Liver (tissue), 3 donors: ENCODE measurements around the gene LRRC47.

Source experiments
- ATF3 ChIP-seq: IDR thresholded peaks from 2 replicates; pipeline ENCODE4 v1.6.1; 2016; ENCODE audit warnings: antibody characterized with exemption
- GABPA ChIP-seq, 2 donors: IDR thresholded peaks in 1 of 2; conservative IDR thresholded peaks in 1 of 2; 2 replicates each; pipeline ENCODE4 v1.6.1; 2016; ENCODE audit warnings: antibody characterized with exemption in 2 of 2, mild to moderate bottlenecking in 1 of 2, moderate library complexity in 1 of 2
- HNF4G ChIP-seq: IDR thresholded peaks from 2 replicates; pipeline ENCODE4 v1.6.1; 2016; ENCODE audit warnings: antibody characterized with exemption
- JUND ChIP-seq, 2 donors: IDR thresholded peaks; 2 replicates each; pipeline ENCODE4 v1.6.1; 2016; ENCODE audit warnings: antibody characterized with exemption in 2 of 2
- REST ChIP-seq: IDR thresholded peaks from 2 replicates; pipeline ENCODE4 v1.6.1; 2016; ENCODE audit warnings: antibody characterized with exemption, mild to moderate bottlenecking
- SP1 ChIP-seq: IDR thresholded peaks from 2 replicates; pipeline ENCODE4 v1.6.1; 2018; ENCODE audit warnings: antibody characterized with exemption, mild to moderate bottlenecking
- TAF1 ChIP-seq: conservative IDR thresholded peaks from 2 replicates; pipeline ENCODE4 v1.6.1; 2016; ENCODE audit warnings: antibody characterized with exemption, mild to moderate bottlenecking
- YY1 ChIP-seq: IDR thresholded peaks from 2 replicates; pipeline ENCODE4 v1.6.1; 2016; ENCODE audit warnings: antibody characterized with exemption, mild to moderate bottlenecking
- TF ChIP-seq, protein P1 (sequence below): fragments of 150-350 bp; IDR thresholded peaks from 2 replicates; pipeline ENCODE4 v1.5.1; 2017; ENCODE audit warnings: improper control_type of control experiment, low read depth, low read length; ENCODE audit not compliant: missing input control
- TF ChIP-seq, protein P2 (sequence below): IDR thresholded peaks from 2 replicates; pipeline ENCODE4 v1.6.1; 2016; ENCODE audit warnings: antibody characterized with exemption
- TF ChIP-seq, protein P3 (sequence below): IDR thresholded peaks from 2 replicates; pipeline ENCODE4 v1.6.1; 2016; ENCODE audit warnings: antibody characterized with exemption
- donor health status: healthy.
- donor health status: healthy.

DNA sequence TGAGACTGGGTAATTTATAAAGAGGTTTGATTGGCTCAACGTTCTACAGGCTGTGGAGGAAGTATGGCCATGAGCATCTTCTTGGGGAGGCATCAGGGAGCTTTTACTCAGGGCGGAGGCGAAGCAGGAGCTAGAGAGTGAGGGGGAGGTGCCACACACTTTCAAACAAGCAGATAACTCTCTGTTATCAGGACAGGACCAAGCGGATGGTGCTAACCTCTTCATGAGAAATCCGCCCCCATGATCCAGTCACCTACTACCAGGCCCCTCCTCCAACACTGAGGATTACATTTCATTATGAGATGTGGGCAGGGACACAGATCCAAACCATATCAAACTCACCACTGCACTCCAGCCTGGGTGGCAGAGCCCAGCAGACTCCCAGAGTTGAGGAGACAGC, 11.5 kb upstream of the LRRC47 start:
- TF ChIP-seq, protein P1, sequence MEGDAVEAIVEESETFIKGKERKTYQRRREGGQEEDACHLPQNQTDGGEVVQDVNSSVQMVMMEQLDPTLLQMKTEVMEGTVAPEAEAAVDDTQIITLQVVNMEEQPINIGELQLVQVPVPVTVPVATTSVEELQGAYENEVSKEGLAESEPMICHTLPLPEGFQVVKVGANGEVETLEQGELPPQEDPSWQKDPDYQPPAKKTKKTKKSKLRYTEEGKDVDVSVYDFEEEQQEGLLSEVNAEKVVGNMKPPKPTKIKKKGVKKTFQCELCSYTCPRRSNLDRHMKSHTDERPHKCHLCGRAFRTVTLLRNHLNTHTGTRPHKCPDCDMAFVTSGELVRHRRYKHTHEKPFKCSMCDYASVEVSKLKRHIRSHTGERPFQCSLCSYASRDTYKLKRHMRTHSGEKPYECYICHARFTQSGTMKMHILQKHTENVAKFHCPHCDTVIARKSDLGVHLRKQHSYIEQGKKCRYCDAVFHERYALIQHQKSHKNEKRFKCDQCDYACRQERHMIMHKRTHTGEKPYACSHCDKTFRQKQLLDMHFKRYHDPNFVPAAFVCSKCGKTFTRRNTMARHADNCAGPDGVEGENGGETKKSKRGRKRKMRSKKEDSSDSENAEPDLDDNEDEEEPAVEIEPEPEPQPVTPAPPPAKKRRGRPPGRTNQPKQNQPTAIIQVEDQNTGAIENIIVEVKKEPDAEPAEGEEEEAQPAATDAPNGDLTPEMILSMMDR, result no peak
- TF ChIP-seq JUND (IDR thresholded peaks at IDR 0.05) (no peak), YY1 (no peak), REST (no peak), SP1 (no peak), GABPA (IDR thresholded peaks at IDR 0.05 in 1 of 2, conservative IDR thresholded peaks at IDR 0.05 in 1 of 2) (no peak), TAF1 (no peak), ATF3 (no peak), HNF4G (no peak)
- TF ChIP-seq, protein P2, sequence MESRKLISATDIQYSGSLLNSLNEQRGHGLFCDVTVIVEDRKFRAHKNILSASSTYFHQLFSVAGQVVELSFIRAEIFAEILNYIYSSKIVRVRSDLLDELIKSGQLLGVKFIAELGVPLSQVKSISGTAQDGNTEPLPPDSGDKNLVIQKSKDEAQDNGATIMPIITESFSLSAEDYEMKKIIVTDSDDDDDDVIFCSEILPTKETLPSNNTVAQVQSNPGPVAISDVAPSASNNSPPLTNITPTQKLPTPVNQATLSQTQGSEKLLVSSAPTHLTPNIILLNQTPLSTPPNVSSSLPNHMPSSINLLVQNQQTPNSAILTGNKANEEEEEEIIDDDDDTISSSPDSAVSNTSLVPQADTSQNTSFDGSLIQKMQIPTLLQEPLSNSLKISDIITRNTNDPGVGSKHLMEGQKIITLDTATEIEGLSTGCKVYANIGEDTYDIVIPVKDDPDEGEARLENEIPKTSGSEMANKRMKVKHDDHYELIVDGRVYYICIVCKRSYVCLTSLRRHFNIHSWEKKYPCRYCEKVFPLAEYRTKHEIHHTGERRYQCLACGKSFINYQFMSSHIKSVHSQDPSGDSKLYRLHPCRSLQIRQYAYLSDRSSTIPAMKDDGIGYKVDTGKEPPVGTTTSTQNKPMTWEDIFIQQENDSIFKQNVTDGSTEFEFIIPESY, result no peak
- TF ChIP-seq, protein P3, sequence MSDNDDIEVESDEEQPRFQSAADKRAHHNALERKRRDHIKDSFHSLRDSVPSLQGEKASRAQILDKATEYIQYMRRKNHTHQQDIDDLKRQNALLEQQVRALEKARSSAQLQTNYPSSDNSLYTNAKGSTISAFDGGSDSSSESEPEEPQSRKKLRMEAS, result no peak
